Thyroid gland (tissue), 4 donors: Measurements from ENCODE around the gene NIM1K. TPM values are rescaled to one million over a fixed set of nuclear protein-coding genes. Genes with fewer than 3 reads are reported as not detected.

Experiments used
- DNase-seq, 2 donors: peaks; one replicate each; pipeline ENCODE4 v3.0.0-alpha.2; 2019
- H3K27ac ChIP-seq, 3 donors: fragments of 200-600 bp; sonication (generic); 1 replicate in 2 of 3; 2 replicates in 1 of 3; pipeline ENCODE4 v1.5.1; 2016 to 2019; ENCODE audit warnings: mild to moderate bottlenecking in 1 of 3, moderate library complexity in 1 of 3
- H3K27me3 ChIP-seq: fragments of 200-600 bp; sonication (generic); one replicate; pipeline ENCODE4 v1.5.1; 2019
- H3K36me3 ChIP-seq, 2 donors: fragments of 200-600 bp; sonication (generic); one replicate each; pipeline ENCODE4 v1.5.1; 2016 to 2019
- H3K4me1 ChIP-seq, 2 donors: fragments of 200-600 bp; sonication (generic); one replicate each; pipeline ENCODE4 v1.5.1; 2017 to 2019
- H3K4me3 ChIP-seq, 3 donors: fragments of 200-600 bp; sonication (generic); replicated peaks in 1 of 3; 1 replicate in 2 of 3; 2 replicates in 1 of 3; pipeline ENCODE4 v1.5.1; 2016; ENCODE audit warnings: mild to moderate bottlenecking in 1 of 3
- H3K9me3 ChIP-seq: fragments of 200-600 bp; sonication (generic); one replicate; pipeline ENCODE4 v1.5.1; 2017
- CTCF ChIP-seq, 6 experiments: fragments of 200-600 bp in 3 of 6; fragments of 450-650 bp in 3 of 6; sonication (generic) in 3 of 6; IDR thresholded peaks; one replicate each; pipeline ENCODE4 v1.5.1; 2016 to 2019; ENCODE audit warnings: antibody characterized with exemption in 6 of 6, mild to moderate bottlenecking in 2 of 6, inconsistent platforms in 1 of 6, moderate library complexity in 1 of 6
- POLR2A ChIP-seq, 2 donors: fragments of 450-650 bp; IDR thresholded peaks; one replicate each; pipeline ENCODE4 v1.6.1; 2017; ENCODE audit warnings: antibody characterized with exemption in 2 of 2, mild to moderate bottlenecking in 2 of 2, moderate library complexity in 1 of 2
- WGBS, 2 donors: methylation state at CpG; one replicate each; pipeline ENCODE4 v1.1.5; 2017; 5-methylcytosine and 5-hydroxymethylcytosine counted together
- intact Hi-C: fragments of 100-400 bp; cut with DNase I; formaldehyde crosslinking; loops from one replicate; pipeline ENCODE4 v1.15.1; 2023
- total RNA-seq, 4 donors: library from RNA; depleted of rRNA; stranded (reverse); fragments of >200 nt; gene quantifications; one replicate each; pipeline ENCODE4 v1.2.3, GENCODE V29; 2016

NIM1K gene
- total RNA-seq, 4 donors from 2014 or later, result 0.40 to 2.1 (median 0.58) TPM

- Histone ChIP-seq H3K27me3 (no peaks in the 10 kb centered on the region), H3K27ac (no peak overlapping the region), H3K9me3 (no peaks in the 10 kb centered on the region), H3K4me1 (peaks cover 6% of the 10 kb centered on the region in 2 donors), H3K36me3 (no peaks in the 10 kb centered on the region), H3K4me3 (no peak overlapping the region)
- no peak for TF ChIP-seq POLR2A (IDR thresholded peaks at IDR 0.05)
- TF ChIP-seq CTCF (IDR thresholded peaks at IDR 0.05), result no peak
- no peak for DNase-seq
- 90 to 93% methylated on average over 2 of the region's 2 CpGs for WGBS, 2 donors
- intact Hi-C loops, result no loop called here
These were observed 12.9 kb downstream of the NIM1K start for GRCh38 chr5:43204958-43205357.

- TF ChIP-seq CTCF (IDR thresholded peaks at IDR 0.05), result no peak
- no peak for TF ChIP-seq POLR2A (IDR thresholded peaks at IDR 0.05)
- Histone ChIP-seq H3K27ac (no peak overlapping the region), H3K9me3 (no peaks in the 10 kb centered on the region), H3K36me3 (no peaks in the 10 kb centered on the region), H3K4me1 (peaks cover 5 to 6% of the 10 kb centered on the region in 2 donors), H3K27me3 (no peaks in the 10 kb centered on the region), H3K4me3 (no peak overlapping the region)
- DNase-seq, result no peak
- 87 to 88% methylated on average over 4 of the region's 4 CpGs for WGBS, 2 donors
- intact Hi-C loops, result no loop called here
These were observed 15.6 kb downstream of the NIM1K start for GRCh38 chr5:43207601-43208000.

GRCh38 chr5:43208658-43209057 is 16.6 kb downstream of the NIM1K start:
- WGBS, 2 donors, result 17 to 31% methylated on average over 1 of the region's 1 CpG
- H3K27ac ChIP-seq, result no peak overlapping the region
- H3K9me3 ChIP-seq, result no peaks in the 10 kb centered on the region
- H3K27me3 ChIP-seq, result no peaks in the 10 kb centered on the region
- TF ChIP-seq POLR2A (IDR thresholded peaks at IDR 0.05) (no peak), CTCF (IDR thresholded peaks at IDR 0.05) (no peak)
- H3K4me1 ChIP-seq, result no peaks in the 10 kb centered on the region
- no peak for DNase-seq
- H3K4me3 ChIP-seq, result no peak overlapping the region
- intact Hi-C loops, result no loop called here
- H3K36me3 ChIP-seq, result no peaks in the 10 kb centered on the region

- Histone ChIP-seq H3K27me3 (no peaks in the 10 kb centered on the region), H3K4me3 (no peak overlapping the region), H3K9me3 (no peaks in the 10 kb centered on the region), H3K36me3 (no peaks in the 10 kb centered on the region), H3K27ac (no peak overlapping the region), H3K4me1 (no peaks in the 10 kb centered on the region)
- 67 to 76% methylated on average over 4 of the region's 4 CpGs for WGBS, 2 donors
- DNase-seq, result no peak
- TF ChIP-seq POLR2A (IDR thresholded peaks at IDR 0.05) (no peak), CTCF (IDR thresholded peaks at IDR 0.05) (no peak)
- intact Hi-C loops, result no loop called here
These were observed 17.0 kb downstream of the NIM1K start for GRCh38 chr5:43209060-43209459.

GRCh38 chr5:43209833-43210232 is 17.8 kb downstream of the NIM1K start:
- 82 to 87% methylated on average over 5 of the region's 5 CpGs for WGBS, 2 donors

More at GRCh38 chr5:43209833-43210232, 17.8 kb downstream of the NIM1K start:
- Histone ChIP-seq H3K4me3 (no peak overlapping the region), H3K4me1 (no peaks in the 10 kb centered on the region), H3K27me3 (no peaks in the 10 kb centered on the region), H3K36me3 (no peaks in the 10 kb centered on the region), H3K9me3 (no peaks in the 10 kb centered on the region), H3K27ac (no peak overlapping the region)
- TF ChIP-seq POLR2A (IDR thresholded peaks at IDR 0.05) (no peak), CTCF (IDR thresholded peaks at IDR 0.05) (no peak)
- intact Hi-C loops, result no loop called here
- no peak for DNase-seq
